Right renal cortex interstitium (tissue), 3 donors: Measurements from ENCODE around the gene ZNF341. TPM values are rescaled to one million over a fixed set of nuclear protein-coding genes. Genes with fewer than 3 reads are reported as not detected.

Experiments
- DNase-seq, 3 donors: peaks; one replicate each; pipeline ENCODE4 v3.0.0-alpha.2; 2013; ENCODE audit warnings: low read depth in 3 of 3, low spot score in 2 of 3
- polyA plus RNA-seq, 3 donors: library from polyadenylated mRNA; unstranded; fragments of 120-200 nt; gene quantifications; one replicate each; pipeline ENCODE4 v1.2.1, GENCODE V29; 2013; ENCODE audit not compliant: insufficient read length in 3 of 3

Gene ZNF341
- polyA plus RNA-seq, 3 donors = 2.5 to 2.8 (median 2.5) TPM

GRCh38 chr20:33765592-33765991, 33.8 kb downstream of the ZNF341 start:
- DNase-seq = no peak

GRCh38 chr20:33766686-33767085, 34.9 kb downstream of the ZNF341 start:
- DNase-seq = no peak

GRCh38 chr20:33767777-33768138, 36.0 kb downstream of the ZNF341 start:
- DNase-seq = no peak

GRCh38 chr20:33769043-33769442, 37.2 kb downstream of the ZNF341 start:
- DNase-seq = no peak

GRCh38 chr20:33770005-33770404, 38.2 kb downstream of the ZNF341 start:
- no peak for DNase-seq

- DNase-seq = no peak
These were observed 40.1 kb downstream of the ZNF341 start for GRCh38 chr20:33771938-33772337.

GRCh38 chr20:33772439-33772838, 40.6 kb downstream of the ZNF341 start:
- no peak for DNase-seq

GRCh38 chr20:33773412-33774089, 41.8 kb downstream of the ZNF341 start:
- no peak for DNase-seq

- no peak for DNase-seq
These were observed 46.0 kb downstream of the ZNF341 start for GRCh38 chr20:33777816-33778215.

- DNase-seq = no peak
These were observed 49.3 kb downstream of the ZNF341 start for GRCh38 chr20:33781133-33781532.

- DNase-seq = no peak
These were observed 50.1 kb downstream of the ZNF341 start for GRCh38 chr20:33781945-33782344.

GRCh38 chr20:33783256-33783655, 51.5 kb downstream of the ZNF341 start:
- DNase-seq = no peak

GRCh38 chr20:33783818-33784217, 52.0 kb downstream of the ZNF341 start:
- DNase-seq = no peak

- DNase-seq = no peak
These were observed 52.4 kb downstream of the ZNF341 start for GRCh38 chr20:33784225-33784624.

- DNase-seq = no peak
These were observed 53.7 kb downstream of the ZNF341 start for GRCh38 chr20:33785503-33785902.

GRCh38 chr20:33787253-33787891, 55.6 kb downstream of the ZNF341 start:
- DNase-seq = no peak

- DNase-seq = no peak
These were observed 56.7 kb downstream of the ZNF341 start for GRCh38 chr20:33788351-33789049.

GRCh38 chr20:33789109-33789857, 57.5 kb downstream of the ZNF341 start:
- no peak for DNase-seq

GRCh38 chr20:33789858-33790182, 58.0 kb downstream of the ZNF341 start:
- no peak for DNase-seq

GRCh38 chr20:33790566-33790965, 58.8 kb downstream of the ZNF341 start:
- no peak for DNase-seq

- DNase-seq = no peak
These were observed 59.2 kb downstream of the ZNF341 start for GRCh38 chr20:33791021-33791420.
